Thyroid gland (tissue), 4 donors: ENCODE results near the gene STAU1. TPM values are rescaled to one million over a fixed set of nuclear protein-coding genes. Genes with fewer than 3 reads are reported as not detected.
"Not testable (repeated sequence)": the region's sequence is repeated elsewhere in the genome, so short reads cannot be mapped to it uniquely, and the experiment has no call there.

Experiments
- DNase-seq, 2 donors: peaks; one replicate each; pipeline ENCODE4 v3.0.0-alpha.2; 2019
- H3K27ac ChIP-seq, 3 donors: fragments of 200-600 bp; sonication (generic); 1 replicate in 2 of 3; 2 replicates in 1 of 3; pipeline ENCODE4 v1.5.1; 2016 to 2019; ENCODE audit warnings: mild to moderate bottlenecking in 1 of 3, moderate library complexity in 1 of 3
- H3K27me3 ChIP-seq: fragments of 200-600 bp; sonication (generic); one replicate; pipeline ENCODE4 v1.5.1; 2019
- H3K36me3 ChIP-seq, 2 donors: fragments of 200-600 bp; sonication (generic); one replicate each; pipeline ENCODE4 v1.5.1; 2016 to 2019
- H3K4me1 ChIP-seq, 2 donors: fragments of 200-600 bp; sonication (generic); one replicate each; pipeline ENCODE4 v1.5.1; 2017 to 2019
- H3K4me3 ChIP-seq, 3 donors: fragments of 200-600 bp; sonication (generic); replicated peaks in 1 of 3; 1 replicate in 2 of 3; 2 replicates in 1 of 3; pipeline ENCODE4 v1.5.1; 2016; ENCODE audit warnings: mild to moderate bottlenecking in 1 of 3
- H3K9me3 ChIP-seq: fragments of 200-600 bp; sonication (generic); one replicate; pipeline ENCODE4 v1.5.1; 2017
- CTCF ChIP-seq, 6 experiments: fragments of 200-600 bp in 3 of 6; fragments of 450-650 bp in 3 of 6; sonication (generic) in 3 of 6; IDR thresholded peaks; one replicate each; pipeline ENCODE4 v1.5.1; 2016 to 2019; ENCODE audit warnings: antibody characterized with exemption in 6 of 6, mild to moderate bottlenecking in 2 of 6, inconsistent platforms in 1 of 6, moderate library complexity in 1 of 6
- POLR2A ChIP-seq, 2 donors: fragments of 450-650 bp; IDR thresholded peaks; one replicate each; pipeline ENCODE4 v1.6.1; 2017; ENCODE audit warnings: antibody characterized with exemption in 2 of 2, mild to moderate bottlenecking in 2 of 2, moderate library complexity in 1 of 2
- WGBS, 2 donors: methylation state at CpG; one replicate each; pipeline ENCODE4 v1.1.5; 2017; 5-methylcytosine and 5-hydroxymethylcytosine counted together
- intact Hi-C: fragments of 100-400 bp; cut with DNase I; formaldehyde crosslinking; loops from one replicate; pipeline ENCODE4 v1.15.1; 2023
- total RNA-seq, 4 donors: library from RNA; depleted of rRNA; stranded (reverse); fragments of >200 nt; gene quantifications; one replicate each; pipeline ENCODE4 v1.2.3, GENCODE V29; 2016

STAU1 gene
- total RNA-seq, 4 donors from 2014 or later: 154 to 231 (median 167) TPM

GRCh38 chr20:49136817-49137571 lies 51.1 kb downstream of the STAU1 start:
- intact Hi-C loops: no loop called here
- WGBS, 2 donors: 96% methylated on average over 15 of the region's 15 CpGs
- TF ChIP-seq CTCF (IDR thresholded peaks at IDR 0.05) (no peak), POLR2A (IDR thresholded peaks at IDR 0.05) (no peak)

GRCh38 chr20:49134797-49135196 lies 53.3 kb downstream of the STAU1 start:
- H3K27me3 ChIP-seq, H3K36me3 ChIP-seq, DNase-seq, H3K27ac ChIP-seq, H3K4me1 ChIP-seq, H3K9me3 ChIP-seq, H3K4me3 ChIP-seq: not testable (repeated sequence)
- WGBS, 2 donors: 87 to 92% methylated on average over 8 of the region's 8 CpGs
- intact Hi-C loops: loop anchor here (5.0 kb wide), 2 partner anchors 53 to 83 kb away; partner anchors contain the start of genes DDX27 and STAU1

More at GRCh38 chr20:49136817-49137571, 51.1 kb downstream of the STAU1 start:
- Histone ChIP-seq H3K4me3 (no peak overlapping the region), H3K4me1 (peaks cover 6 to 16% of the 10 kb centered on the region in 2 donors), H3K36me3 (peaks cover 0 to 8% of the 10 kb centered on the region in 2 donors), H3K27me3 (no peaks in the 10 kb centered on the region), H3K27ac (no peak overlapping the region), H3K9me3 (no peaks in the 10 kb centered on the region)
- DNase-seq: no peak

- H3K36me3 ChIP-seq: peaks cover 0 to 8% of the 10 kb centered on the region in 2 donors
- intact Hi-C loops: loop anchor here (5.0 kb wide), 2 partner anchors 54 to 84 kb away; partner anchors contain the start of genes DDX27 and STAU1
- H3K27ac ChIP-seq: peak overlapping the region; percentile 22 to 61 (median 52)
- no peak for DNase-seq
- no peak for TF ChIP-seq CTCF (IDR thresholded peaks at IDR 0.05)
- no peak for TF ChIP-seq POLR2A (IDR thresholded peaks at IDR 0.05)
- H3K4me3 ChIP-seq: no peak overlapping the region
- 87 to 91% methylated on average over 2 to 3 of the region's 3 CpGs for WGBS, 2 donors
- H3K9me3 ChIP-seq: no peaks in the 10 kb centered on the region
- peaks cover 6 to 8% of the 10 kb centered on the region in 2 donors for H3K4me1 ChIP-seq
- no peaks in the 10 kb centered on the region for H3K27me3 ChIP-seq
Measured at GRCh38 chr20:49133571-49133970, 54.6 kb downstream of the STAU1 start.

GRCh38 chr20:49132995-49133478 lies 55.1 kb downstream of the STAU1 start:
- no peaks in the 10 kb centered on the region for H3K9me3 ChIP-seq
- H3K4me3 ChIP-seq: no peak overlapping the region
- H3K36me3 ChIP-seq: peaks cover 2 to 8% of the 10 kb centered on the region in 2 donors
- peaks cover 6 to 8% of the 10 kb centered on the region in 2 donors for H3K4me1 ChIP-seq
- TF ChIP-seq CTCF (IDR thresholded peaks at IDR 0.05) (peak; percentile 8 to 83 (median 61)), POLR2A (IDR thresholded peaks at IDR 0.05) (no peak)
- intact Hi-C loops: loop anchor here (5.0 kb wide), 2 partner anchors 54 to 84 kb away; partner anchors contain the start of genes DDX27 and STAU1
- WGBS, 2 donors: 37 to 42% methylated on average over 5 of the region's 5 CpGs
- no peaks in the 10 kb centered on the region for H3K27me3 ChIP-seq
- H3K27ac ChIP-seq: peak overlapping the region; percentile 22 to 61 (median 52)
- peak in 1 of 2 donors; percentile 22 for DNase-seq

GRCh38 chr20:49123982-49124381 lies 64.2 kb downstream of the STAU1 start:
- no peaks in the 10 kb centered on the region for H3K27me3 ChIP-seq
- no peaks in the 10 kb centered on the region for H3K4me1 ChIP-seq
- no peak overlapping the region for H3K4me3 ChIP-seq
- no peaks in the 10 kb centered on the region for H3K9me3 ChIP-seq
- TF ChIP-seq POLR2A (IDR thresholded peaks at IDR 0.05) (no peak), CTCF (IDR thresholded peaks at IDR 0.05) (no peak)
- no peak for DNase-seq
- H3K36me3 ChIP-seq: peaks cover 37 to 43% of the 10 kb centered on the region in 2 donors
- no peak overlapping the region for H3K27ac ChIP-seq
- 97 to 99% methylated on average over 10 of the region's 10 CpGs for WGBS, 2 donors
- intact Hi-C loops: no loop called here
